Measurements from ENCODE around the gene FLNA.

DNA sequence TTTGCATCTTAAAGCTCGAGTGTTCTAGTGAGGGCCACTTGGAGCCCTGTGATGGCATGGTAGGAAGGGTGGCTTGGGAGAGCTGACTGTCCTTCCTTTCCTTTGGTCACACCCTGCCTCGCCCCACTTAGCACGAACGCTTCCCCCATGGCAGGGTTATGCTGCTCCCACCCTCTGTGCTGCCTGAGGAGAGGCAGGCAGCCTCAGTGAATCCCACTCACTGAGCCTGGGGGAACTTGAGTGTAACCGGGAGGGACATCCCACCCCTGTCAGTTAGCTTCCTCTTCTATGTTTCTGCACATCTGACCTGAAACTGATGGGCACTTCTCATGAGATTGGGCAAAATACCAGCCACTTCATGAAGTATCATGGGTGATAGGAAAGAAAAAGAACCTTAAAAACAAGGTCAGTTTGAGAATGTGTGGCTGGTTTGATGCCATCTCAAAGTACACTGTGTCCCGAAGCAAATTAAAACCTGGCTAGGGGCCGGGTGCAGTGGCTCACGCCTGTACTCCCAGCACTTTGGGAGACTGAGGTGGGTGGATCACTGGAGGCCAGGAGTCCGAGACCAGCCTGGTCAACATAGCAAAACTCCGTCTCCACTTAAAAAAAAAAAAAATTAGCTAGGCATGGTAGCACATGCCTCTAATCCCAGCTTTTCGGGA lies 68.8 kb downstream of the FLNA start:
- TF ChIP-seq, protein P1, sequence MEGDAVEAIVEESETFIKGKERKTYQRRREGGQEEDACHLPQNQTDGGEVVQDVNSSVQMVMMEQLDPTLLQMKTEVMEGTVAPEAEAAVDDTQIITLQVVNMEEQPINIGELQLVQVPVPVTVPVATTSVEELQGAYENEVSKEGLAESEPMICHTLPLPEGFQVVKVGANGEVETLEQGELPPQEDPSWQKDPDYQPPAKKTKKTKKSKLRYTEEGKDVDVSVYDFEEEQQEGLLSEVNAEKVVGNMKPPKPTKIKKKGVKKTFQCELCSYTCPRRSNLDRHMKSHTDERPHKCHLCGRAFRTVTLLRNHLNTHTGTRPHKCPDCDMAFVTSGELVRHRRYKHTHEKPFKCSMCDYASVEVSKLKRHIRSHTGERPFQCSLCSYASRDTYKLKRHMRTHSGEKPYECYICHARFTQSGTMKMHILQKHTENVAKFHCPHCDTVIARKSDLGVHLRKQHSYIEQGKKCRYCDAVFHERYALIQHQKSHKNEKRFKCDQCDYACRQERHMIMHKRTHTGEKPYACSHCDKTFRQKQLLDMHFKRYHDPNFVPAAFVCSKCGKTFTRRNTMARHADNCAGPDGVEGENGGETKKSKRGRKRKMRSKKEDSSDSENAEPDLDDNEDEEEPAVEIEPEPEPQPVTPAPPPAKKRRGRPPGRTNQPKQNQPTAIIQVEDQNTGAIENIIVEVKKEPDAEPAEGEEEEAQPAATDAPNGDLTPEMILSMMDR (IDR thresholded peaks at IDR 0.05 in 4 of 5, conservative IDR thresholded peaks at IDR 0.05 in 1 of 5), result no peak
- TF ChIP-seq POLR2A (IDR thresholded peaks at IDR 0.05), result no peak
